Lung (tissue), 12 donors: ENCODE measurements around the gene MAN1B1. TPM values are rescaled to one million over a fixed set of nuclear protein-coding genes. Genes with fewer than 3 reads are reported as not detected.

Experiments
- ATAC-seq: fragments of 200-7000 bp; cut with Tn5 transposase; one replicate; pipeline ENCODE4 v1.9.1; 2020; ENCODE audit warnings: moderate number of reproducible peaks; ENCODE audit not compliant: insufficient read depth, low FRiP score
- DNase-seq, 3 donors: peaks; one replicate each; pipeline ENCODE4 v3.0.0-alpha.2; 2013 to 2017
- H3K27ac ChIP-seq, 2 donors: one replicate each; pipeline ENCODE4 v1.5.1; 2013; ENCODE audit warnings: mild to moderate bottlenecking in 2 of 2, moderate library complexity in 2 of 2, control low read depth in 1 of 2, inconsistent platforms in 1 of 2, low read depth in 1 of 2, low read length in 1 of 2
- H3K27me3 ChIP-seq, 3 donors: one replicate each; pipeline ENCODE4 v1.5.1; 2013; ENCODE audit warnings: low read length in 2 of 3; ENCODE audit not compliant: control insufficient read depth in 3 of 3, insufficient read depth in 3 of 3
- H3K36me3 ChIP-seq, 4 donors: one replicate each; pipeline ENCODE4 v1.5.1; 2013; ENCODE audit warnings: low read length in 4 of 4, mild to moderate bottlenecking in 1 of 4, moderate library complexity in 1 of 4; ENCODE audit not compliant: control insufficient read depth in 4 of 4, insufficient read depth in 4 of 4
- H3K4me1 ChIP-seq, 5 donors: one replicate each; pipeline ENCODE4 v1.5.1; 2013; ENCODE audit warnings: low read length in 5 of 5, mild to moderate bottlenecking in 2 of 5, moderate library complexity in 1 of 5; ENCODE audit not compliant: control insufficient read depth in 5 of 5, insufficient read depth in 5 of 5
- H3K4me3 ChIP-seq: one replicate; pipeline ENCODE4 v1.5.1; 2013; ENCODE audit warnings: mild to moderate bottlenecking, control low read depth, moderate library complexity
- H3K9ac ChIP-seq, 2 donors: one replicate each; pipeline ENCODE4 v1.5.1; 2013; ENCODE audit warnings: low read length in 2 of 2, control low read depth in 1 of 2; ENCODE audit not compliant: insufficient read depth in 1 of 2
- H3K9me3 ChIP-seq, 4 donors: one replicate each; pipeline ENCODE4 v1.5.1; 2013; ENCODE audit warnings: low read length in 3 of 4, mild to moderate bottlenecking in 1 of 4, moderate library complexity in 1 of 4; ENCODE audit not compliant: control insufficient read depth in 4 of 4, insufficient read depth in 3 of 4
- CTCF ChIP-seq: IDR thresholded peaks from 2 replicates; pipeline ENCODE4 v1.5.1; 2012; ENCODE audit warnings: mild to moderate bottlenecking; ENCODE audit errors: control extremely low read depth, extremely low read depth
- WGBS, 2 donors: extraction: QIAGEN DNeasy Blood & Tissue Kit; methylation state at CpG; one replicate each; pipeline ENCODE4 v1.1.7; 2013; 5-methylcytosine and 5-hydroxymethylcytosine counted together
- polyA plus RNA-seq, 2 donors: library from polyadenylated mRNA; stranded (reverse); fragments of 200-250 nt; gene quantifications; one replicate each; pipeline ENCODE4 v1.2.1, GENCODE V29; 2013
- total RNA-seq, 2 donors: library from RNA; depleted of rRNA in 1 of 2; stranded (reverse); fragments of >200 nt in 1 of 2; gene quantifications; one replicate each; pipeline ENCODE4 v1.2.1, GENCODE V29; 2014 to 2021
- donor health status: control.
- donor health status: control.
- donor health status: Bipolar disorder and iron deficiency.
- donor health status: healthy.
- donor health status: DM: yes; HTN: yes; CAD: no.

The MAN1B1 gene
- total and polyA plus RNA-seq, 4 donors, result 40.3 to 70.9 (median 56.8) TPM

- no peak overlapping the region for H3K4me3 ChIP-seq
- DNase-seq (no peak), ATAC-seq (no peak)
- H3K27me3 ChIP-seq, result no peaks in the 10 kb centered on the region
- peaks cover 9 to 79% (median 45%) of the 10 kb centered on the region in 4 donors for H3K36me3 ChIP-seq
- TF ChIP-seq CTCF, result no peak
- H3K9me3 ChIP-seq, result peaks cover 0 to 6% (median 2%) of the 10 kb centered on the region in 4 donors
- WGBS, 2 donors, result 94 to 95% methylated on average over 37 of the region's 37 CpGs
- H3K4me1 ChIP-seq, result no peaks in the 10 kb centered on the region
- no peak overlapping the region for H3K27ac ChIP-seq
- H3K9ac ChIP-seq, result no peak overlapping the region
Observed at GRCh38 chr9:137103206-137103999, 16.6 kb downstream of the MAN1B1 start.

GRCh38 chr9:137105814-137106661, 19.3 kb downstream of the MAN1B1 start:
- Histone ChIP-seq H3K27ac (no peak overlapping the region), H3K4me1 (no peaks in the 10 kb centered on the region), H3K36me3 (peaks cover 9 to 90% (median 37%) of the 10 kb centered on the region in 4 donors), H3K9me3 (peaks cover 0 to 6% (median 2%) of the 10 kb centered on the region in 4 donors), H3K27me3 (no peaks in the 10 kb centered on the region), H3K4me3 (no peak overlapping the region), H3K9ac (no peak overlapping the region)
- WGBS, 2 donors, result 94 to 96% methylated on average over 19 to 31 of the region's 31 CpGs
- ATAC-seq (no peak), DNase-seq (no peak)
- no peak for TF ChIP-seq CTCF

- H3K27me3 ChIP-seq, result no peaks in the 10 kb centered on the region
- H3K9me3 ChIP-seq, result peaks cover 0 to 6% (median 2%) of the 10 kb centered on the region in 4 donors
- H3K9ac ChIP-seq, result no peak overlapping the region
- no peak for TF ChIP-seq CTCF
- no peak overlapping the region for H3K27ac ChIP-seq
- ATAC-seq (no peak), DNase-seq (no peak)
- H3K4me3 ChIP-seq, result no peak overlapping the region
- WGBS, 2 donors, result 92 to 96% methylated on average over 27 of the region's 27 CpGs
- H3K36me3 ChIP-seq, result peaks cover 9 to 90% (median 31%) of the 10 kb centered on the region in 4 donors
- no peaks in the 10 kb centered on the region for H3K4me1 ChIP-seq
Observed at GRCh38 chr9:137106662-137107250, 20.0 kb downstream of the MAN1B1 start.
